Measurements from ENCODE around the gene FOXD4L3. TPM values are rescaled to one million over a fixed set of nuclear protein-coding genes. Genes with fewer than 3 reads are reported as not detected.
"Not testable (repeated sequence)": the region's sequence is repeated elsewhere in the genome, so short reads cannot be mapped to it uniquely, and the experiment has no call there.

FOXD4L3 gene
- total RNA-seq, result not detected in 2 replicates
- long read RNA-seq, result 0 reads

DNA sequence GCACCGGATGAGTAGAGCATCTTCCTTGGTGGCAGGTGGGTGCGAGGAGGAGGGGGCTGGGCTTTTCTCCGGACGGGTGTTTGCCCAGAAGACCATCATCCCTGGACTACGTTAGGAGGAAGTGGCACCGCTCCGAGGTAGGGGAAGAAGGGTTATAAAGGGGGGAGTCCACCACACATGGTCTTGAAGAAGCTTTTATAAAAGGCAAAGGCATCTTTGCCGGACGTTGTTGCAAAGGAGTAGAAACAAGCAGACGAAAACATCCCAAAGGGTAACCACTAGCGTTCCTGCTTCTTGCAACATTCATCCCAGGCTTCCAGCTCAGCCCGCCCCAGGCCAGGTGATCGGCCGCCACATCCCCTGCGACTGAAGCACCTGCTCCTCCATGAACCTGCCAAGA, at the start of gene FOXD4L3:
TSS of gene FOXD4L3 (plus strand) at position 301 of the 400 bp plus-strand sequence. CDS start at position 386, 85 bp downstream.
- not testable (repeated sequence) for H3K27me3 Mint-ChIP-seq (ENCODE audit: low read depth); H3K27ac Mint-ChIP-seq (ENCODE audit: unreplicated experiment); H3K9me3 Mint-ChIP-seq; H3K36me3 Mint-ChIP-seq (ENCODE audit: low read depth); H3K4me1 Mint-ChIP-seq; DNase-seq (ENCODE audit: low read depth, low spot score); H3K4me3 Mint-ChIP-seq

DNA sequence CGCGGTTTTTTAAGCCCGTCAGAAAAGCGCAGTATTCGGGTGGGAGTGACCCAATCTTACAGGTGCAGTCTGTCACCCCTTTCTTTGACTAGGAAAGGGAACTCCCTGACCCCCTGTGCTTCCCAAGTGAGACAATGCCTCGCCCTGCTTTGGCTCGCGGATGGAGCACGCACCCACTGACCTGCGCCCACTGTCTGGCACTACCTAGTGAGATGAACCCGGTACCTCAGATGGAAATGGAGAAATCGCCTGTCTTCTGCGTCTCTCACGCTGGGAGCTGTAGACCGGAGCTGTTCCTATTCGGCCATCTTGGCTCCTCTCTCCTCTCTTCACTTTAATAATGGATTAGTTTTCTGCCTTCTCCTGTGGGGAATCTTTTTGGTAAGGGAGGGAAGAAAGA, 21.6 kb upstream of the FOXD4L3 start:
- H3K4me1 Mint-ChIP-seq; H3K4me3 Mint-ChIP-seq; H3K9me3 Mint-ChIP-seq; H3K36me3 Mint-ChIP-seq (ENCODE audit: low read depth); H3K27me3 Mint-ChIP-seq (ENCODE audit: low read depth); DNase-seq (ENCODE audit: low read depth, low spot score); H3K27ac Mint-ChIP-seq (ENCODE audit: unreplicated experiment): not testable (repeated sequence)

DNA sequence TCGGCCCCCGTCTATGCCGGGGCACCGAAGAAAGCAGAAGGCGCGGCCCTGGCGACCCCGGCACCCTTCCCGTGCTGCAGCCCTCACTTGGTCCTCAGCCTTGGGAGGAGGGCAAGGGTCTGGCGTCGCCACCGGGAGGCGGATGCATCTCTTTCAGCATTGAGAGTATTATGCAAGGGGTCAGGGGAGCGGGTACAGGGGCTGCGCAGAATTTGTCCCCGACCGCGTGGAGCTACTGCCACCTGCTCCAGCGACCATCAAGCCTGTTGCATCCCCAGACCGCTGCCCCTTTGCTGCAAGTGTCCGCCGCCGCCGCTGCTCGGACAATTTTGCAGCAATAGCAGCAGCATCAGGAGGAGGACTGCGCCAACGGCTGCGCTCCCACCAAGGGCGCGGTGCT, 1.1 kb downstream of the FOXD4L3 start:
- not testable (repeated sequence) for H3K27ac Mint-ChIP-seq (ENCODE audit: unreplicated experiment); DNase-seq (ENCODE audit: low read depth, low spot score); H3K9me3 Mint-ChIP-seq; H3K36me3 Mint-ChIP-seq (ENCODE audit: low read depth); H3K4me1 Mint-ChIP-seq; H3K4me3 Mint-ChIP-seq; H3K27me3 Mint-ChIP-seq (ENCODE audit: low read depth)

DNA sequence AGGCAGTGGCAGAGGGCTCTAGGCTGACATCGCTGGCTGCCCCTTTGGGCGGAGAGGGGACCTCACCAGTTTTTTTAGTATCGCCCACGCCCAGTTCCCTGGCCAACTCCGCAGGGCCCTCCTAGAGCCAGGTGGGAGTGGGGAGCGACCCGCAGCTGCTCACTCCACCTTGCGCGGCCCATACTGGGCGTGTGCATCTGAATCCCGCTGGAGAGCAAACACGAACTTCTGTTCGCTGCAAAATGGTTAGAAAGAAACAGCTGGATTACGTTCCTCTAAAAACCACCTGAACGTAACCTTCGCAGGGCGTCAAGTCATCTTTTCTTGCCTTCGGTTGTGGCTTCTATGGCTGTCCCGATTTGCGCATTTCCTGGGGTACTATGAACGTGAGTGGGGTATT, 1.5 kb downstream of the FOXD4L3 start:
- not testable (repeated sequence) for H3K9me3 Mint-ChIP-seq; H3K27ac Mint-ChIP-seq (ENCODE audit: unreplicated experiment); DNase-seq (ENCODE audit: low read depth, low spot score); H3K4me1 Mint-ChIP-seq; H3K27me3 Mint-ChIP-seq (ENCODE audit: low read depth); H3K36me3 Mint-ChIP-seq (ENCODE audit: low read depth); H3K4me3 Mint-ChIP-seq

DNA sequence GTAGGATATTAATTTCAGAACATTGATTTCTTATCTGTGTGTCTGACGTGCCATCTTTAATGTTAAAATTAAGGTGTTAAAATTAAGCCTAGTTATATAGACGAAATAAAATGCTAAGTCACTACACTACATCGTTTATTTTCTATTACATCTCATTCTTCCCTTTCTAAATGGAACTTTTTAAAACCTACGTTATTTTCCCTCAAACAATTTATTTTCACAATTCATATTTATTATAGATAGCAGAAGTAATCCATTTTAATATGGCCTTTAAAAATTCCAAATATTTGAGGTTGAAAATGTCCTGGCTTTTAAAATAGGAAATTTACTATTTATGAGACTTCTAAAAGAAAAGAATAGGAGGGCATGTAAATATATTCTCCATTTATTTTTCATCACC, 2.1 kb downstream of the FOXD4L3 start:
- not testable (repeated sequence) for H3K4me3 Mint-ChIP-seq; DNase-seq (ENCODE audit: low read depth, low spot score); H3K36me3 Mint-ChIP-seq (ENCODE audit: low read depth); H3K9me3 Mint-ChIP-seq; H3K4me1 Mint-ChIP-seq; H3K27ac Mint-ChIP-seq (ENCODE audit: unreplicated experiment); H3K27me3 Mint-ChIP-seq (ENCODE audit: low read depth)

DNA sequence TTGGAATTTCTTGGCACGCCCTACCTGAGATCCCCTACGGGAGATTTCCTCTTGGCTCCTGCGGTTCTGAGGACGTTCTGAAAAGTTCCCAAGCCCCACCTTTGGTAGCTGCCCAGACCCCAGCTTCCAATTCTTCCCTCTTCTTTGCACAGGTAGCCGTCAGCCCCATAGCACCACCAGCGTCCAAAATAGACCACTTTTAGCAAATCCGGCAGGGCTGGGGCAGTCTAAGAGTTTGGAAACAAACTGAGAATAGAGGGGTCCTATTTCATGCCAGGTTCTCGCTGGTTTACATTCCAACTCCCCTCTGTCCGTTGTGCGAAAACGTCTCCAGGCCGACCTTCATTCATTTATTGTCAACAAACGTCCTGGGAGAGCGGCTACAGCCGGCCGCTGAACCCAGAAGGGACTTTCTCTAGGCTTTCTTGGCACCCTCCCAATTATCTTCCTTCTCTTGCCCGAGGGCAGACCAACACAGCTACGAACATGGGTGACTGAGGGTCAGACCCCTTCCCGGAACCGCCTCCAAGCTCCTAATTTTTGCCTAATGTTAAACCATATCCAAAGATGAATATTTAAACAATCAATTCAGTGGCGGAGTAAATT, 3.1 kb downstream of the FOXD4L3 start:
- not testable (repeated sequence) for H3K9me3 Mint-ChIP-seq; H3K27me3 Mint-ChIP-seq (ENCODE audit: low read depth); H3K27ac Mint-ChIP-seq (ENCODE audit: unreplicated experiment); H3K4me1 Mint-ChIP-seq; H3K36me3 Mint-ChIP-seq (ENCODE audit: low read depth); DNase-seq (ENCODE audit: low read depth, low spot score); H3K4me3 Mint-ChIP-seq

DNA sequence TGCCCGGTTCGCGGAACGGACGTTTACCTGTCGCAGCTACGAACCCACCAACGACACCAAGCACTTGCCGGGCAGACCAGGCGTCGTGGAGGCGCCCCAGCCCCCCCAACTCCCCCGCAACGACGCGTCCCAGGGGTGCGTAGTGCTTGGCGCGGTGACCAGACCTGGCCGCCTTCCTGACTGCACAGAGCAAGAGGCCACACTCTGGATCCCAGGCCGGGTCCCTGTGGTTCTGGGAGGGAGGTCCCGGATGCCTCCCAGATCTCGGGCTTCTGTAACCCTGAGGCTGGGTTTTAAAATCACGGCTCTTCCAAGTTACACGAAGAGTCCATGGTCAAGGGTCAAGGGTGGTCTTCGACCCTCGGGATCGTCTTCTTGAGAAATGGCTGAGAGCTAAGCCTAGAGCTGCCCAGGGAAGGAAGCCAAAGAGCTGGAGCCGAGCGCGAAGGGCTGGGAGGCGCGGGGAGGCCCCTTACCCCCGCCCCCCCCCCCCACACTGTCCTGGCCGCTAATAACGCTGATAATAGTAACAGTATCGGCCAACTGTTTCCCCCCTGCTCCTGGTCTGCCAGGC, 3.8 kb downstream of the FOXD4L3 start:
- H3K9me3 Mint-ChIP-seq; H3K4me1 Mint-ChIP-seq; H3K36me3 Mint-ChIP-seq (ENCODE audit: low read depth); DNase-seq (ENCODE audit: low read depth, low spot score); H3K4me3 Mint-ChIP-seq; H3K27ac Mint-ChIP-seq (ENCODE audit: unreplicated experiment); H3K27me3 Mint-ChIP-seq (ENCODE audit: low read depth): not testable (repeated sequence)

DNA sequence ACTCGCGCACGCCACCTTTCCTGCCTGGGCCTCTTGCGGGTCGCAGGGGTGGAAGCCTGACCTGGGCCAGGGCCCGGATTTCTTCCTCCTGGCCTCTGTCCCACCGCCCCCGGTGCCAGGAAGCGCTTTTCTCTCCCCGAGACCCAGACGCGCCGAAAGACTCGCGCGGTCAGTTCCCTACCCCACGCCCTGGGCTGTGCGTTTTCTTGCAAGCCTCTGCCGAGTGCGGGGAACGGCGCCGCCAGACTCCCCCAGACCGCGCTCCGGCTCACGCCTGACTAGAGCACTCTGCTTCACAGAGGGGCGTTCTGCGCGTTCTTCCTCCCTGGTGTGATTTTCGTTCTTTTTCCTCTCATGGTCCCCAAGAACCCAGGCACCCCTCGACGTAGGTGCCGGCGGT, 4.5 kb downstream of the FOXD4L3 start:
- not testable (repeated sequence) for H3K4me3 Mint-ChIP-seq; H3K27ac Mint-ChIP-seq (ENCODE audit: unreplicated experiment); DNase-seq (ENCODE audit: low read depth, low spot score); H3K4me1 Mint-ChIP-seq; H3K36me3 Mint-ChIP-seq (ENCODE audit: low read depth); H3K9me3 Mint-ChIP-seq; H3K27me3 Mint-ChIP-seq (ENCODE audit: low read depth)

DNA sequence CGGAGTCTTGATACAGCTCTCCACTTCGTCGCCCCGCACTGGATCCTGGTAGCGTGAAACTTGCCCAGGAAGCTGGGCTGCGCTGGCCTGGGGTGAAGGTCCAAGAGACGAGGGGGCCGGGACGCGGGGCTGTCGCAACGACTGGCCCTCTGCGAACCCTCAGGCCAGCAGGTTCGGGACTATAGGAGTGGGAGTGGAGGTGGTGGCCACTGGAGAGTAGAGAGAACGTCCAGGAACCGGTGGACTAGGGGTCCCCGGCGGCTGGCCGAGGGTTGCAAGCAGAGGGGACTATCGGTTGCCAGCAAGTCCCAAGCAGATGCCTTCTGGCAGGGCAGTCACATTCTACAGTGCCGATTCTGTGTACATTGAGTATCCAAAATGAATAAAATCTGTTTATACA, 5.0 kb downstream of the FOXD4L3 start:
- peak; percentile 3 for DNase-seq (ENCODE audit: low read depth, low spot score)
- H3K27me3 Mint-ChIP-seq (ENCODE audit: low read depth); H3K4me3 Mint-ChIP-seq; H3K27ac Mint-ChIP-seq (ENCODE audit: unreplicated experiment); H3K4me1 Mint-ChIP-seq; H3K36me3 Mint-ChIP-seq (ENCODE audit: low read depth); H3K9me3 Mint-ChIP-seq: not testable (repeated sequence)

DNA sequence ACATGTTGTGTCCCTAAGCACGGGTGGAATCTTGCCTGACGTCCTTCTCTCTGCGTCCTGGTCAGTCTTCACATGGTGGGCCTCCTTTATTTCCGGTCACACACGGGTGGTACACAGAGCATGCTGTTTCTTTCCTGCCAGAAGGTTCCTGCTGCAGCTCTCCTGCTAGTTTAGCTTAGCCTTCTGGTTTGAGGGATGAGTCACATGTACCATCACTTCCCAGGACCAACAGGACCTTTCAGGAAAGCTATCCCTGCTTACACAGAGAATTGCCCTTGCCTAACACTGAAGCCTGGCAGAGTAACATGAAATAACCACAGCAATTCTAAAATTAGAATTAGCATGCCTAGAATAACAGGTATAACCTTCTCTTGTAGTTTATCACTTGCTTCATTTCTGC, 8.5 kb downstream of the FOXD4L3 start:
- not testable (repeated sequence) for H3K4me1 Mint-ChIP-seq; DNase-seq (ENCODE audit: low read depth, low spot score); H3K36me3 Mint-ChIP-seq (ENCODE audit: low read depth); H3K4me3 Mint-ChIP-seq; H3K27ac Mint-ChIP-seq (ENCODE audit: unreplicated experiment); H3K27me3 Mint-ChIP-seq (ENCODE audit: low read depth); H3K9me3 Mint-ChIP-seq

DNA sequence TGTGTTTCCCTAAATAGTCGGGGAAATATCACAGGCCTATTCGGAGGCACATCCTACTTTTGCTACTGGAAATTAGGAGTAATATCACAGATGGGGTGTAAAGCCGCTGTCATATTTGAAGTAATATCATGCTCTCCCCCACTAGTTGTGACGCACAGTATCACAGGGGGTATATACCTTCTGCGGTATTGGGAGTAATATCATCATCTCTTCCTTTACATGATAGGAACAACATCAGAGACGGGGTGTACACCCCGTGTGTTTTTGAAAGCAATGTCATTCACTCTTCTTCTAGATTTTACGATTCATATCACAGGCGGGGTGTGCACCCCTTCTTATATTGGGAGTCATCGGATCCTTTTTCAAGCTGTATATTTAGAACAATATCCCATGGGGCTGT, 15.5 kb downstream of the FOXD4L3 start:
- not testable (repeated sequence) for H3K9me3 Mint-ChIP-seq; H3K27ac Mint-ChIP-seq (ENCODE audit: unreplicated experiment); H3K4me3 Mint-ChIP-seq; H3K36me3 Mint-ChIP-seq (ENCODE audit: low read depth); DNase-seq (ENCODE audit: low read depth, low spot score); H3K4me1 Mint-ChIP-seq
- H3K27me3 Mint-ChIP-seq (ENCODE audit: low read depth), result peaks cover 20% of the 10 kb centered on the region

DNA sequence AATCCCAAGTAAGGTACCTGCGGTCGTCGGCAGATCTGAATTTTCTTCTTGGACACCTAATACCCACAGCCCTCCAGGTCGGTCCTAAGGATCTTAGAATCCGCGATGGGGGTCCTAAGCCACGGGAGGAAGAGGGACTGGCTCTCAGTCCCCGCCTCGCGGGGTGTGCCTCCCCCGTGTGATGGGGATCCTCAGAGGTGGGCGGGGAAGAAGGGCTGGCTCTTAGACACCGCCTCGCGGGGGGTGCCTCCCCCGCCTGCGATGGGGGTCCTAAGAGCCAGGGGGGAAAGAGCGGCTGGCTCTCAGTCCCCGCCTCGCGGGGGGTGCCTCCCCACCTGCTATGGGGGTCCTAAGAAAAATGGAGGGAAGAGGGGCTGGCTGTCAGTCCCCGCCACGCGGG, 21.1 kb downstream of the FOXD4L3 start:
- not testable (repeated sequence) for H3K27ac Mint-ChIP-seq (ENCODE audit: unreplicated experiment); H3K4me3 Mint-ChIP-seq; DNase-seq (ENCODE audit: low read depth, low spot score); H3K4me1 Mint-ChIP-seq; H3K36me3 Mint-ChIP-seq (ENCODE audit: low read depth); H3K9me3 Mint-ChIP-seq; H3K27me3 Mint-ChIP-seq (ENCODE audit: low read depth)

DNA sequence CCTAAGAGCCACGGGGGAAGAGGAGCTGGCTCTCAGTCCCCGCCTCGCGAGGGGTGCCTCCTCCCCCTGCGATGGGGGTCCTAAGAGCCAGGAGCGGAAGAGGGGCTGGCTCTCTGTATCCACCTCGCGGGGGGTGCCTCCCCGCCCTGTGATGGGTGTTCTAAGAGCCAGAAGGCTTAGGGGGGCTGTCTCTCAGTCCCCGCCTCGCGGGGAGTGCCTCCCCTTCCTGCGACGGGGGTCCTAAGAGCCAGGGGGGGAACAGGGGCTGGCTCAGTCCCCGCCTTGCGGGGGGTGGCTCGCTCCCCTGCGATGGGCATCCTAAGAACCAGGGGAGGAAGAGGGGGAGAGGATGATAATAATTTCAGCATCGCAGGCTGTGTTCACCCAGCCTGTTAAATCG, 21.9 kb downstream of the FOXD4L3 start:
- H3K27ac Mint-ChIP-seq (ENCODE audit: unreplicated experiment); H3K9me3 Mint-ChIP-seq; H3K27me3 Mint-ChIP-seq (ENCODE audit: low read depth); DNase-seq (ENCODE audit: low read depth, low spot score); H3K36me3 Mint-ChIP-seq (ENCODE audit: low read depth); H3K4me1 Mint-ChIP-seq; H3K4me3 Mint-ChIP-seq: not testable (repeated sequence)

DNA sequence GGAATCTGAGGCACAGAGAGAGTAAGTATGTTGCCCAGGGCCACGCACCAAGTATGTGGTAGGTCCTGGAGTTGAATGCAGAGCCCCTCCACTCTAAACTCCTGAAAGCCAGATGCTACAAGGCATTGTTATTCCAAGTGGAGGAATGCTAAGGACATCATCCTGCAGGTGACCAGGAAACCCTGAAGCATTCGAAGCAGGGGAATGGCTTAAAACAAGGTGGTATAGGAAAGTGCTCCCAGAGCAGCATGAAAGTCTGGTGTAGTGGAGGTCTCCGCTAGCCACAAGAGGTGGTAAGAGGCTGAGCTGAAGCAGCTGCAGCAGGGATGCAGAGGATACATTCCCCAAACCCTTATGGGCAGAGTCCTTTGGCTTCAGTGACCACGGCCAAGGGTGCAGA, 26.4 kb downstream of the FOXD4L3 start:
- DNase-seq (ENCODE audit: low read depth, low spot score); H3K9me3 Mint-ChIP-seq; H3K36me3 Mint-ChIP-seq (ENCODE audit: low read depth); H3K4me1 Mint-ChIP-seq; H3K27ac Mint-ChIP-seq (ENCODE audit: unreplicated experiment); H3K4me3 Mint-ChIP-seq: not testable (repeated sequence)
- H3K27me3 Mint-ChIP-seq (ENCODE audit: low read depth), result peaks cover 13% of the 10 kb centered on the region

Measured in neural crest cell (in vitro differentiated cells).